Prostate gland (tissue), 2 donors: ENCODE data around the gene BMP2K. TPM values are rescaled to one million over a fixed set of nuclear protein-coding genes. Genes with fewer than 3 reads are reported as not detected.

Experiments
- DNase-seq: peaks from one replicate; pipeline ENCODE4 v3.0.0-alpha.2; 2019; ENCODE audit warnings: low spot score
- H3K27ac ChIP-seq, 2 donors: fragments of 200-600 bp; sonication (generic); 2 replicates each; pipeline ENCODE4 v1.5.1; 2017 to 2019
- H3K27me3 ChIP-seq: fragments of 200-600 bp; sonication (generic); replicated peaks from 2 replicates; pipeline ENCODE4 v1.5.1; 2019; ENCODE audit not compliant: insufficient read depth
- H3K36me3 ChIP-seq, 2 donors: fragments of 200-600 bp; sonication (generic); 1 replicate in 1 of 2; 2 replicates in 1 of 2; pipeline versions ENCODE4 v1.5.1 to v1.8.1; 2017 to 2019
- H3K4me1 ChIP-seq: fragments of 200-600 bp; sonication (generic); replicated peaks from 2 replicates; pipeline ENCODE4 v1.5.1; 2019
- H3K4me3 ChIP-seq, 2 donors: fragments of 200-600 bp; sonication (generic); 2 replicates each; pipeline ENCODE4 v1.5.1; 2017 to 2019
- H3K9me3 ChIP-seq: fragments of 200-600 bp; sonication (generic); 2 replicates; pipeline ENCODE4 v1.5.1; 2017
- CTCF ChIP-seq, 4 experiments: fragments of 200-600 bp in 2 of 4; fragments of 450-650 bp in 2 of 4; sonication (generic) in 2 of 4; IDR thresholded peaks; 1 replicate in 3 of 4; 2 replicates in 1 of 4; pipeline ENCODE4 v1.5.1; 2016 to 2019; ENCODE audit warnings: antibody characterized with exemption in 4 of 4, mild to moderate bottlenecking in 2 of 4, moderate library complexity in 2 of 4
- POLR2A ChIP-seq: fragments of 450-650 bp; IDR thresholded peaks from one replicate; pipeline ENCODE4 v1.6.1; 2016; ENCODE audit warnings: antibody characterized with exemption, mild to moderate bottlenecking
- POLR2AphosphoS5 ChIP-seq: sonication (generic); formaldehyde crosslinking; IDR thresholded peaks from one replicate; pipeline ENCODE4 v1.6.1; 2017; ENCODE audit warnings: antibody characterized with exemption
- WGBS: methylation state at CpG from one replicate; pipeline ENCODE4 v1.1.5; 2018; 5-methylcytosine and 5-hydroxymethylcytosine counted together
- intact Hi-C: fragments of 100-400 bp; cut with DNase I; formaldehyde crosslinking; loops from one replicate; pipeline ENCODE4 v1.14.2; 2022
- total RNA-seq, 2 donors: library from RNA; depleted of rRNA; stranded (reverse); fragments of >200 nt; gene quantifications; one replicate each; pipeline ENCODE4 v1.1.0, GENCODE V29; 2016

Gene BMP2K
- total RNA-seq, 2 donors from 2014 or later, result 12.6 to 68.9 TPM

- Histone ChIP-seq H3K9me3 (no peaks in the 10 kb centered on the region), H3K4me1 (no peaks in the 10 kb centered on the region), H3K27me3 (no peaks in the 10 kb centered on the region), H3K36me3 (no peaks in the 10 kb centered on the region), H3K27ac (no peak overlapping the region), H3K4me3 (no peak overlapping the region)
- DNase-seq, result no peak
- intact Hi-C loops, result no loop called here
- TF ChIP-seq CTCF (IDR thresholded peaks at IDR 0.05), result no peak
- TF ChIP-seq POLR2A, result no peak
- WGBS, result 96% methylated on average over 5 of the region's 5 CpGs
These were observed 9.5 kb upstream of the BMP2K start for GRCh38 chr4:78766650-78767049.

DNA sequence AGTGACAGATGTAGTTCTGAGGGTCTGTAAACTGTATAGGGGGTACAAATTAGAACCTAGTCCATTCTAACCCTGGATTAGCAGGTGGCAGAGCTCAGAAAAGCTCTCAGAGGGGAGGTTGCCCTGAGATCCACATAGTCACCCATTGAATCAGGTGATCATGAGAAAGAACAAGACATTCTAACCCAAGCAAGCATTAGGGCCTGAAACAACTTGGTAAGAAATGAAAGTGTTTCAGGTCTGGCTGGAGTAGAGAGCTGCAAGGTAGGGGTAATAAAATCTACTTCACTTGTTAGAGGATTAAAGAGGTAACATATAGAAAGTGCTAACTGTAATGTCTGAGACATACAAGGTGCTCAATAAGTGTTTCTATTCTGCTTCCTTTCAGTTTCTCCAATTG is 8.8 kb upstream of the BMP2K start:
- Histone ChIP-seq H3K27me3 (no peaks in the 10 kb centered on the region), H3K36me3 (no peaks in the 10 kb centered on the region), H3K27ac (no peak overlapping the region), H3K4me1 (no peaks in the 10 kb centered on the region), H3K4me3 (no peak overlapping the region), H3K9me3 (no peaks in the 10 kb centered on the region)
- TF ChIP-seq POLR2AphosphoS5, result no peak
- no peak for TF ChIP-seq POLR2A
- no peak for TF ChIP-seq CTCF (IDR thresholded peaks at IDR 0.05)
- intact Hi-C loops, result no loop called here
- no peak for DNase-seq

- WGBS, result 65% methylated on average over 12 of the region's 12 CpGs
- intact Hi-C loops, result no loop called here
- no peak for TF ChIP-seq POLR2AphosphoS5
- no peak for TF ChIP-seq CTCF (IDR thresholded peaks at IDR 0.05)
- no peak for TF ChIP-seq POLR2A
These were observed 7.5 kb upstream of the BMP2K start for GRCh38 chr4:78768452-78769180.

GRCh38 chr4:78770091-78770642 is 6.0 kb upstream of the BMP2K start:
- Histone ChIP-seq H3K27me3 (no peaks in the 10 kb centered on the region), H3K36me3 (no peaks in the 10 kb centered on the region), H3K4me1 (no peaks in the 10 kb centered on the region), H3K4me3 (no peak overlapping the region), H3K9me3 (no peaks in the 10 kb centered on the region), H3K27ac (no peak overlapping the region)
- no peak for DNase-seq
- intact Hi-C loops, result no loop called here
- 90% methylated on average over 3 of the region's 3 CpGs for WGBS
- no peak for TF ChIP-seq POLR2A
- TF ChIP-seq CTCF (IDR thresholded peaks at IDR 0.05), result no peak
- TF ChIP-seq POLR2AphosphoS5, result no peak

More at GRCh38 chr4:78768452-78769180, 7.5 kb upstream of the BMP2K start:
- no peaks in the 10 kb centered on the region for H3K4me1 ChIP-seq
- H3K27ac ChIP-seq, result no peak overlapping the region
- no peaks in the 10 kb centered on the region for H3K27me3 ChIP-seq
- no peaks in the 10 kb centered on the region for H3K9me3 ChIP-seq
- H3K4me3 ChIP-seq, result no peak overlapping the region
- DNase-seq, result no peak
- no peaks in the 10 kb centered on the region for H3K36me3 ChIP-seq

DNA sequence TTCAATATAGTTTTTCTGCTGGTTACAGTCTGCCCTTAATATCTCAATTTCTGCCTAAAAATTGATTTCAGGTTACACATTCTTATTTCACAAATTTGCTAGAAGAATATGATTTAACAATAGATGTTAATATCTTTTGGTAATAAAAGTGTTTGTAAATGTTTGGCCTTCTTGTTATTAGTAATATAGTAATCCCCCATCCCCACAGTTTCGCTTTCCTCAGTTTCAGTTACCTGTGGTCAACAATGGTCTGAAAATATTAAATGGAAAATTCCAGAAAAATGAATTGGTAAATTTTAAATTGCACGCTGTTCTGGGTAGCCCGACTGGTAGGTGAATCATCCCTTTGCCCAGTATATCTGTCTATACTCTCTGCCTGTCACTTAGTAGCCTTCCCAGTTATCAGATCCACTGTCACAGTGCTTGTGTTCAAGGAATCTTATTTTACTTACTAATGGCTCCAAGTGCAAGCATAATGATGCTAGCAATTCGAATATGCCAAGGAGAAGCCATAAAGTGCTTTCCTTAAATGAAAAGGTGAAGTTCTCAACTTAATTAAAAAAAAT is 3.5 kb upstream of the BMP2K start:
- Histone ChIP-seq H3K9me3 (no peaks in the 10 kb centered on the region), H3K4me3 (no peak overlapping the region), H3K4me1 (no peaks in the 10 kb centered on the region), H3K27ac (no peak overlapping the region), H3K27me3 (no peaks in the 10 kb centered on the region), H3K36me3 (no peaks in the 10 kb centered on the region)
- DNase-seq, result no peak
- TF ChIP-seq CTCF (IDR thresholded peaks at IDR 0.05) (no peak), POLR2A (no peak), POLR2AphosphoS5 (no peak)
- 88% methylated on average over 4 of the region's 4 CpGs for WGBS
- intact Hi-C loops, result no loop called here
